Measurements from ENCODE around the gene OR7A17.

OR7A17 gene

GRCh38 chr19:14886032-14886431 is at the start of gene OR7A17:
Gene OR7A17, minus strand, starts transcription at chr19:14886132. Its CDS starts 4,777 bp downstream, at chr19:14881355.
- no peak for ATAC-seq
- TF ChIP-seq GLIS3 (CRISPR knock-in tag; IDR thresholded peaks at IDR 0.05) = no peak
- TF ChIP-seq POU6F1 (CRISPR knock-in tag; IDR thresholded peaks at IDR 0.05; ENCODE audit: borderline replicate concordance, low read depth) = no peak
- TF ChIP-seq ZFP3 (CRISPR knock-in tag; IDR thresholded peaks at IDR 0.05) = no peak
- no peak for TF ChIP-seq ESRRG (CRISPR knock-in tag; IDR thresholded peaks at IDR 0.05)
- TF ChIP-seq ZNF8 (CRISPR knock-in tag; IDR thresholded peaks at IDR 0.05) = no peak
- no peak for TF ChIP-seq CREB5 (CRISPR knock-in tag; IDR thresholded peaks at IDR 0.05; ENCODE audit: low read depth)
- TF ChIP-seq ARNTL (CRISPR knock-in tag; IDR thresholded peaks at IDR 0.05; ENCODE audit: borderline replicate concordance, low read depth) = no peak
- TF ChIP-seq SNAI2 (CRISPR knock-in tag; IDR thresholded peaks at IDR 0.05) = no peak
- TF ChIP-seq BACH2 (CRISPR knock-in tag; IDR thresholded peaks at IDR 0.05; ENCODE audit: borderline replicate concordance) = no peak
- no peak for TF ChIP-seq CSDC2 (CRISPR knock-in tag; IDR thresholded peaks at IDR 0.05)
- TF ChIP-seq RARB (CRISPR knock-in tag; IDR thresholded peaks at IDR 0.05) = no peak
- TF ChIP-seq PPARA (CRISPR knock-in tag; IDR thresholded peaks at IDR 0.05; ENCODE audit: borderline replicate concordance) = no peak
- TF ChIP-seq TSHZ2 (CRISPR knock-in tag; IDR thresholded peaks at IDR 0.05) = no peak
- no peak for TF ChIP-seq ZC3H10 (CRISPR knock-in tag; IDR thresholded peaks at IDR 0.05)
- TF ChIP-seq OSR1 (CRISPR knock-in tag; IDR thresholded peaks at IDR 0.05) = no peak
- no peak for TF ChIP-seq PATZ1 (CRISPR knock-in tag; IDR thresholded peaks at IDR 0.05; ENCODE audit: borderline replicate concordance)

GRCh38 chr19:14933506-14933905 is 47.6 kb upstream of the OR7A17 start:
- TF ChIP-seq ARNTL (CRISPR knock-in tag; IDR thresholded peaks at IDR 0.05; ENCODE audit: borderline replicate concordance, low read depth) (no peak), OSR1 (CRISPR knock-in tag; IDR thresholded peaks at IDR 0.05) (no peak)
- no peak for ATAC-seq

- TF ChIP-seq CREB5 (CRISPR knock-in tag; IDR thresholded peaks at IDR 0.05; ENCODE audit: low read depth) (no peak), TCF4 (CRISPR knock-in tag; IDR thresholded peaks at IDR 0.05; ENCODE audit: borderline replicate concordance) (no peak), TOX (CRISPR knock-in tag; IDR thresholded peaks at IDR 0.05; ENCODE audit: borderline replicate concordance) (no peak), CSDC2 (CRISPR knock-in tag; IDR thresholded peaks at IDR 0.05) (no peak), RARB (CRISPR knock-in tag; IDR thresholded peaks at IDR 0.05) (no peak), ISL1 (CRISPR knock-in tag; IDR thresholded peaks at IDR 0.05) (no peak), ARNTL (CRISPR knock-in tag; IDR thresholded peaks at IDR 0.05; ENCODE audit: borderline replicate concordance, low read depth) (no peak)
- no peak for ATAC-seq
These were observed 30.9 kb upstream of the OR7A17 start for GRCh38 chr19:14916848-14917247.

GRCh38 chr19:14915116-14915515 is 29.2 kb upstream of the OR7A17 start:
- ATAC-seq = no peak
- TF ChIP-seq BACH2 (CRISPR knock-in tag; IDR thresholded peaks at IDR 0.05; ENCODE audit: borderline replicate concordance) = no peak
- TF ChIP-seq ZFP30 (CRISPR knock-in tag; IDR thresholded peaks at IDR 0.05) = no peak
- no peak for TF ChIP-seq PPARA (CRISPR knock-in tag; IDR thresholded peaks at IDR 0.05; ENCODE audit: borderline replicate concordance)

All from SK-N-SH treated with all-trans-retinoic acid at 6 μM for 48 hours (cell line).